Osteoblast (primary cell): Measurements from ENCODE around the gene LRRTM1. TPM values are rescaled to one million over a fixed set of nuclear protein-coding genes. Genes with fewer than 3 reads are reported as not detected.

ENCODE experiments used
- DNase-seq: peaks from one replicate; pipeline ENCODE4 v3.0.0; 2011; ENCODE audit warnings: low spot score, mixed read lengths; ENCODE audit not compliant: insufficient read length; ENCODE audit errors: missing footprints
- H2AFZ ChIP-seq: 2 replicates; pipeline ENCODE4 v1.6.0; 2011; ENCODE audit warnings: mild to moderate bottlenecking, low read length
- H3K27ac ChIP-seq: 2 replicates; pipeline ENCODE4 v1.5.1; 2011; ENCODE audit warnings: mild to moderate bottlenecking, low read depth, low read length, moderate library complexity
- H3K27me3 ChIP-seq: 2 replicates; pipeline ENCODE4 v1.6.0; 2012; ENCODE audit warnings: mild to moderate bottlenecking, control low read depth, inconsistent platforms, low read length, moderate library complexity; ENCODE audit not compliant: insufficient read depth
- H3K36me3 ChIP-seq: 2 replicates; pipeline ENCODE4 v1.5.1; 2011; ENCODE audit warnings: mild to moderate bottlenecking, low read length, control low read depth, moderate library complexity; ENCODE audit not compliant: insufficient read depth
- H3K4me1 ChIP-seq: 2 replicates; pipeline ENCODE4 v1.5.1; 2011; ENCODE audit warnings: mild to moderate bottlenecking, low read length, control low read depth, moderate library complexity; ENCODE audit not compliant: insufficient read depth
- H3K4me2 ChIP-seq: 2 replicates; pipeline ENCODE4 v1.6.0; 2011; ENCODE audit warnings: mild to moderate bottlenecking, low read length; ENCODE audit not compliant: insufficient read depth
- H3K4me3 ChIP-seq: fragments of 200-600 bp; sonication (generic); 3 replicates; pipeline ENCODE4 v1.5.1; 2012; ENCODE audit warnings: mild to moderate bottlenecking, low read length, inconsistent platforms; ENCODE audit not compliant: insufficient read depth
- H3K79me2 ChIP-seq: 2 replicates; pipeline ENCODE4 v1.6.0; 2012; ENCODE audit warnings: mild to moderate bottlenecking, low read length, control low read depth, inconsistent platforms; ENCODE audit not compliant: insufficient read depth
- H3K9me3 ChIP-seq: 2 replicates; pipeline ENCODE4 v1.5.1; 2011; ENCODE audit warnings: low read depth, low read length, control low read depth
- H4K20me1 ChIP-seq: 2 replicates; pipeline ENCODE4 v1.6.0; 2012; ENCODE audit warnings: mild to moderate bottlenecking, low read length, control low read depth; ENCODE audit not compliant: insufficient read depth
- CTCF ChIP-seq: IDR thresholded peaks from 2 replicates; pipeline ENCODE4 v1.5.1; 2011; ENCODE audit warnings: mild to moderate bottlenecking, low read depth, low read length, moderate library complexity; ENCODE audit errors: extremely low read depth
- total RNA-seq: library from RNA; depleted of rRNA; stranded (reverse); fragments of >200 nt; gene quantifications from 2 replicates; pipeline ENCODE4 v1.2.3, GENCODE V29; 2012

Gene LRRTM1
- total RNA-seq, 1 donor, result not detected

- Histone ChIP-seq H3K4me3 (no peak overlapping the region), H3K27ac (no peak overlapping the region)
Measured at GRCh38 chr2:80330527-80331450, 26.2 kb upstream of the LRRTM1 start.

GRCh38 chr2:80329491-80329890 is 24.9 kb upstream of the LRRTM1 start:
- no peaks in the 10 kb centered on the region for H3K9me3 ChIP-seq
- H3K4me3 ChIP-seq, result no peak overlapping the region
- TF ChIP-seq CTCF, result no peak
- H3K27ac ChIP-seq, result no peak overlapping the region
- no peaks in the 10 kb centered on the region for H4K20me1 ChIP-seq
- no peaks in the 10 kb centered on the region for H3K4me1 ChIP-seq
- DNase-seq, result no peak
- H2AFZ ChIP-seq, result no peak overlapping the region
- no peak overlapping the region for H3K4me2 ChIP-seq
- H3K79me2 ChIP-seq, result no peaks in the 10 kb centered on the region
- no peaks in the 10 kb centered on the region for H3K27me3 ChIP-seq
- no peaks in the 10 kb centered on the region for H3K36me3 ChIP-seq

More at GRCh38 chr2:80330527-80331450, 26.2 kb upstream of the LRRTM1 start:
- H3K9me3 ChIP-seq, result no peaks in the 10 kb centered on the region
- H4K20me1 ChIP-seq, result no peaks in the 10 kb centered on the region
- H3K4me2 ChIP-seq, result no peak overlapping the region
- TF ChIP-seq CTCF, result no peak
- no peaks in the 10 kb centered on the region for H3K4me1 ChIP-seq
- H3K36me3 ChIP-seq, result no peaks in the 10 kb centered on the region
- H3K27me3 ChIP-seq, result no peaks in the 10 kb centered on the region
- H2AFZ ChIP-seq, result no peak overlapping the region
- no peak for DNase-seq
- H3K79me2 ChIP-seq, result no peaks in the 10 kb centered on the region

- no peak overlapping the region for H2AFZ ChIP-seq
- H3K79me2 ChIP-seq, result no peaks in the 10 kb centered on the region
- DNase-seq, result no peak
- H3K4me3 ChIP-seq, result no peak overlapping the region
- no peaks in the 10 kb centered on the region for H4K20me1 ChIP-seq
- H3K4me2 ChIP-seq, result no peak overlapping the region
- no peaks in the 10 kb centered on the region for H3K27me3 ChIP-seq
- H3K36me3 ChIP-seq, result no peaks in the 10 kb centered on the region
- no peak overlapping the region for H3K27ac ChIP-seq
- H3K4me1 ChIP-seq, result no peaks in the 10 kb centered on the region
- no peaks in the 10 kb centered on the region for H3K9me3 ChIP-seq
- no peak for TF ChIP-seq CTCF
Measured at GRCh38 chr2:80328159-80328571, 23.6 kb upstream of the LRRTM1 start.

- Histone ChIP-seq H4K20me1 (no peaks in the 10 kb centered on the region), H3K4me3 (no peak overlapping the region), H3K36me3 (no peaks in the 10 kb centered on the region), H2AFZ (no peak overlapping the region), H3K79me2 (no peaks in the 10 kb centered on the region), H3K4me1 (no peaks in the 10 kb centered on the region), H3K9me3 (no peaks in the 10 kb centered on the region), H3K27me3 (no peaks in the 10 kb centered on the region), H3K27ac (no peak overlapping the region), H3K4me2 (no peak overlapping the region)
- DNase-seq, result no peak
- no peak for TF ChIP-seq CTCF
Measured at GRCh38 chr2:80326861-80327260, 22.3 kb upstream of the LRRTM1 start.
